Loucy (cell line): ENCODE measurements around the gene ARHGAP22.

Source experiments
- H2AFZ ChIP-seq: fragments of 200-600 bp; sonication (generic); 2 replicates; pipeline ENCODE4 v1.6.0; 2016; ENCODE audit warnings: antibody characterized with exemption, mild to moderate bottlenecking, low read length, moderate library complexity
- H3F3A ChIP-seq: fragments of 200-600 bp; 2 replicates; pipeline ENCODE4 v1.6.0; 2016; ENCODE audit warnings: antibody characterized with exemption, low read depth, mild to moderate bottlenecking
- H3K27me3 ChIP-seq: fragments of 200-600 bp; sonication (generic); 2 replicates; pipeline ENCODE4 v1.6.1; 2014; ENCODE audit warnings: low read length, mild to moderate bottlenecking; ENCODE audit not compliant: insufficient read depth, poor library complexity, severe bottlenecking
- H3K36me3 ChIP-seq: fragments of 200-600 bp; sonication (generic); 2 replicates; pipeline ENCODE4 v1.6.1; 2016; ENCODE audit warnings: low read length; ENCODE audit not compliant: insufficient read depth
- H3K4me1 ChIP-seq: fragments of 200-600 bp; sonication (generic); 2 replicates; pipeline ENCODE4 v1.5.1; 2014; ENCODE audit warnings: low read length, mild to moderate bottlenecking; ENCODE audit not compliant: insufficient read depth, poor library complexity, severe bottlenecking
- H3K4me2 ChIP-seq: fragments of 200-600 bp; sonication (generic); 2 replicates; pipeline ENCODE4 v1.6.0; 2014; ENCODE audit warnings: antibody characterized with exemption, low read length, low read depth, mild to moderate bottlenecking; ENCODE audit not compliant: poor library complexity, severe bottlenecking
- H3K4me3 ChIP-seq: fragments of 200-600 bp; sonication (generic); 2 replicates; pipeline ENCODE4 v1.5.1; 2014; ENCODE audit warnings: low read length, mild to moderate bottlenecking, mixed read lengths; ENCODE audit not compliant: poor library complexity, severe bottlenecking
- H3K79me2 ChIP-seq: fragments of 200-600 bp; sonication (generic); 2 replicates; pipeline ENCODE4 v1.6.1; 2014; ENCODE audit warnings: low read length; ENCODE audit not compliant: insufficient read depth
- H3K9ac ChIP-seq: fragments of 200-600 bp; sonication (generic); 2 replicates; pipeline ENCODE4 v1.6.0; 2014; ENCODE audit warnings: mild to moderate bottlenecking, low read depth, low read length, moderate library complexity; ENCODE audit not compliant: poor library complexity, severe bottlenecking
- H3K9me2 ChIP-seq: fragments of 200-600 bp; sonication (generic); replicated peaks from 2 replicates; pipeline ENCODE4 v1.6.1; 2016; ENCODE audit warnings: low read depth, low read length, mixed read lengths
- H3K9me3 ChIP-seq: fragments of 200-600 bp; sonication (generic); 2 replicates; pipeline ENCODE4 v1.6.1; 2014; ENCODE audit warnings: mild to moderate bottlenecking, antibody characterized with exemption, low read length, low read depth; ENCODE audit not compliant: insufficient read depth
- H4K20me1 ChIP-seq: fragments of 200-600 bp; sonication (generic); 2 replicates; pipeline ENCODE4 v1.6.0; 2014; ENCODE audit warnings: antibody characterized with exemption, low read length, mild to moderate bottlenecking; ENCODE audit not compliant: insufficient read depth, poor library complexity, severe bottlenecking
- CTCF ChIP-seq: fragments of 200-600 bp; sonication (generic); conservative IDR thresholded peaks from 2 replicates; pipeline ENCODE4 v1.5.1; 2014; ENCODE audit warnings: mild to moderate bottlenecking, antibody characterized with exemption, low read length
- EZH2phosphoT487 ChIP-seq: fragments of 200-600 bp; IDR thresholded peaks from 2 replicates; pipeline ENCODE4 v1.6.1; 2018; ENCODE audit warnings: antibody characterized with exemption, mild to moderate bottlenecking, moderate library complexity, borderline replicate concordance

Gene ARHGAP22

GRCh38 chr10:48399056-48399541, 205.8 kb downstream of the ARHGAP22 start:
- Histone ChIP-seq H2AFZ (no peak overlapping the region), H3K27me3 (no peaks in the 10 kb centered on the region), H3K4me1 (peaks cover 3% of the 10 kb centered on the region), H3K9ac (no peak overlapping the region), H3K9me2 (no peaks in the 10 kb centered on the region), H3F3A (no peaks in the 10 kb centered on the region), H3K4me3 (no peak overlapping the region), H3K36me3 (no peaks in the 10 kb centered on the region), H4K20me1 (peaks cover 11% of the 10 kb centered on the region), H3K4me2 (no peak overlapping the region), H3K79me2 (peaks cover 47% of the 10 kb centered on the region), H3K9me3 (no peaks in the 10 kb centered on the region)
- no peak for TF ChIP-seq CTCF
- no peak for TF ChIP-seq EZH2phosphoT487

- Histone ChIP-seq H4K20me1 (peaks cover 13% of the 10 kb centered on the region), H3K4me3 (no peak overlapping the region), H3K79me2 (peaks cover 50% of the 10 kb centered on the region), H3F3A (no peaks in the 10 kb centered on the region), H3K4me1 (peaks cover 5% of the 10 kb centered on the region), H3K9me3 (no peaks in the 10 kb centered on the region), H3K36me3 (no peaks in the 10 kb centered on the region), H3K9ac (no peak overlapping the region), H3K4me2 (no peak overlapping the region), H3K27me3 (no peaks in the 10 kb centered on the region), H3K9me2 (no peaks in the 10 kb centered on the region), H2AFZ (no peak overlapping the region)
- TF ChIP-seq CTCF (no peak), EZH2phosphoT487 (no peak)
Observed at GRCh38 chr10:48398261-48398660, 206.6 kb downstream of the ARHGAP22 start.
